Measurements from ENCODE around the gene SPNS2. TPM values are rescaled to one million over a fixed set of nuclear protein-coding genes. Genes with fewer than 3 reads are reported as not detected.

Gene SPNS2
- total RNA-seq, 1 experiment from 2014 or later: 1.6 TPM

DNA sequence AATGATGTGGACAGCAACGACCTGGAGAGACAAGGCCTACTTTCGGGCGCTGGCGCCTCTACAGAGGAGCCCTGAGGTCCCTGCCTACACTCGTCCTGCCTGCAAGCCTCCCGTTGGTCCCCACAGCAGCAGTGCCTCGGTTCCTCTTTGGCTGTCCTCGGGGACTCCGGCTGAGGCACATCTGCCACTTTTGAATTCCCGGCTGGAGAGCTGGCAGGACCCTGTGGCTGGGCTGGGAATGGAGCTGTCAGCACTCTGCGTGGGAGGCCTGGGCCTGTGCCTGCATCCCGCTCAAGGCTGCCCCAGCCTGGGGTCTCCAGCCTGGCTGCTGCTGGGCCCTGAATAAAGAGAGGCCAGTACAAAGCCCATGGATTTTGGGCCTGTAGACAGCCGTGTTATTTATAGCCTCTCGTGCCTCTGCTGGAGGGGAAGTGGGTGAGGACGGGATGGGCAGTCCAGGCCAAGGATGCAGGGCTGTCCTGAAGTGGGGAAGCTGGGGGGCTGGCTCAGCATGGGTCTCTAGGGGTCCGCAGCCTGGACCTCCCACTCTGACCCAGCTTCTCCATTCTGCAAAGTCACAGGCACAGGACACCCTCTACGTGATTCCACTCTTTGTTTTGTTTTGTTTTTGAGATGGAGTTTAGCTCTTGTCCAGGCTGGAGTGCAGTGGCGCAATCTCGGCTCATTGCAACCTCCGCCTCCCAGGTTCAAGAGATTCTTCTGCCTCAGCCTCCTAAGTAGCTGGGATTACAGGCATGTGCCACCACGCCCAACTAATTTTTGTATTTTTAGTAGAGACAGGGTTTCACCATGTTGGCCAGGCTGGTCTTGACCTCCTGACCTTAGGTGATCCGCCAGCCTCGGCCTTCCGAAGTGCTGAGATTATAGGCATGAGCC, 10.6 kb upstream of the SPNS2 start (continued):
- TF ChIP-seq, protein P1, sequence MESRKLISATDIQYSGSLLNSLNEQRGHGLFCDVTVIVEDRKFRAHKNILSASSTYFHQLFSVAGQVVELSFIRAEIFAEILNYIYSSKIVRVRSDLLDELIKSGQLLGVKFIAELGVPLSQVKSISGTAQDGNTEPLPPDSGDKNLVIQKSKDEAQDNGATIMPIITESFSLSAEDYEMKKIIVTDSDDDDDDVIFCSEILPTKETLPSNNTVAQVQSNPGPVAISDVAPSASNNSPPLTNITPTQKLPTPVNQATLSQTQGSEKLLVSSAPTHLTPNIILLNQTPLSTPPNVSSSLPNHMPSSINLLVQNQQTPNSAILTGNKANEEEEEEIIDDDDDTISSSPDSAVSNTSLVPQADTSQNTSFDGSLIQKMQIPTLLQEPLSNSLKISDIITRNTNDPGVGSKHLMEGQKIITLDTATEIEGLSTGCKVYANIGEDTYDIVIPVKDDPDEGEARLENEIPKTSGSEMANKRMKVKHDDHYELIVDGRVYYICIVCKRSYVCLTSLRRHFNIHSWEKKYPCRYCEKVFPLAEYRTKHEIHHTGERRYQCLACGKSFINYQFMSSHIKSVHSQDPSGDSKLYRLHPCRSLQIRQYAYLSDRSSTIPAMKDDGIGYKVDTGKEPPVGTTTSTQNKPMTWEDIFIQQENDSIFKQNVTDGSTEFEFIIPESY (IDR thresholded peaks at IDR 0.05; ENCODE audit: extremely low read depth, insufficient replicate concordance, low read length): no peak

DNA sequence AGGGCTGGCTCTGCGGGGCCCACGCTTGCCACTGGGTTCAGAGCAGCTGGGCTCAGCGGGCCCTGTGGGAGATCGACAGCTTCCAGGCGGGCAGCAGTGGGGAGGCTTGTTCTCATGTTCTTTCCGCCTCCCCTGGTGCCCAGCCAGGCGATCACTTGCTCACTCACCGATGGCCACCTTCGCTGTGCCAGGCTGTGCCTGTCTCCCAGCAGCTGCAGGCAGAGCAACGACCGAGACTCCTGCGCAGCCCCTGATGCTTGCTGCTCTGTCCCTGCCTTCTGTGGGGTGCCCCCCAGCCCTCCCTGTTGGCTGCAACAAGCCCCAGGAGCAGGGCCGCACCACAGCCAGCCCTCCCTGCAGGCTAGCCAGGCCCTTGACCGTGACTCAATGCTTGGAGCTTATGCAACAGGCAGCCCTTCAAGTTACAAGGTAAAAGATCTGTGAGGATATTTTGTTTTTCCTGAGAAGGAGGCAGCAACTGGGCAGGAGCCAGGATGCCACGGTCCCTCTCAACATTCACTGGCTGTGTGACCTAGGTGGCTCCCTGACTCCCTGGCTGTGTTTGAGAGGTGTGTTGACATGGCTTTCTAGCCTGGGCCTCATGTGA, 9.6 kb upstream of the SPNS2 start:
- Histone ChIP-seq H3K4me2 (ENCODE audit: low read length) (no peak overlapping the region), H3K79me2 (ENCODE audit: insufficient read depth, low read length) (no peaks in the 10 kb centered on the region), H3K9ac (ENCODE audit: low read length) (no peak overlapping the region), H3K27me3 (ENCODE audit: insufficient read depth, low read length) (no peaks in the 10 kb centered on the region), H3K9me3 (ENCODE audit: control insufficient read depth in 1 of 2, insufficient read depth in 1 of 2, low read depth in 1 of 2, low read length in 2 of 2) (no peaks in the 10 kb centered on the region), H4K20me1 (ENCODE audit: insufficient read depth) (no peaks in the 10 kb centered on the region), H3K4me3 (replicated peaks in 1 of 2; ENCODE audit: low read depth in 1 of 2, low read length in 2 of 2) (no peak overlapping the region), H2AFZ (ENCODE audit: low read depth, low read length, poor library complexity, severe bottlenecking) (no peak overlapping the region), H3K36me3 (ENCODE audit: control insufficient read depth in 1 of 2, insufficient read depth in 2 of 2, low read length in 2 of 2) (no peaks in the 10 kb centered on the region), H3K27ac (ENCODE audit: low read depth, low read length) (no peak overlapping the region), H3K4me1 (ENCODE audit: control insufficient read depth in 1 of 2, insufficient read depth in 2 of 2, low read length in 2 of 2) (peaks cover under 1 to 20% of the 10 kb centered on the region in 2 experiments), H3K9me2 (ENCODE audit: insufficient read depth) (no peaks in the 10 kb centered on the region)
- intact Hi-C loops (cut with micrococcal nuclease): no loop called here
- no TSS peak for BruUV-seq (replicated peaks)
- no peak for ATAC-seq
- ChIA-PET RAD21 (ENCODE audit: low non-redundant PET in 1 of 2, low total read pairs in 2 of 2, uncharacterized antibody in 2 of 2, unreplicated experiment in 2 of 2) (no interaction called here), POLR2A (no interaction called here), CTCF (no interaction called here)
- DNase-seq (ENCODE audit: low read depth, low spot score): no peak
- TF ChIP-seq JUND (IDR thresholded peaks at IDR 0.05): no peak
- TF ChIP-seq, protein P2, sequence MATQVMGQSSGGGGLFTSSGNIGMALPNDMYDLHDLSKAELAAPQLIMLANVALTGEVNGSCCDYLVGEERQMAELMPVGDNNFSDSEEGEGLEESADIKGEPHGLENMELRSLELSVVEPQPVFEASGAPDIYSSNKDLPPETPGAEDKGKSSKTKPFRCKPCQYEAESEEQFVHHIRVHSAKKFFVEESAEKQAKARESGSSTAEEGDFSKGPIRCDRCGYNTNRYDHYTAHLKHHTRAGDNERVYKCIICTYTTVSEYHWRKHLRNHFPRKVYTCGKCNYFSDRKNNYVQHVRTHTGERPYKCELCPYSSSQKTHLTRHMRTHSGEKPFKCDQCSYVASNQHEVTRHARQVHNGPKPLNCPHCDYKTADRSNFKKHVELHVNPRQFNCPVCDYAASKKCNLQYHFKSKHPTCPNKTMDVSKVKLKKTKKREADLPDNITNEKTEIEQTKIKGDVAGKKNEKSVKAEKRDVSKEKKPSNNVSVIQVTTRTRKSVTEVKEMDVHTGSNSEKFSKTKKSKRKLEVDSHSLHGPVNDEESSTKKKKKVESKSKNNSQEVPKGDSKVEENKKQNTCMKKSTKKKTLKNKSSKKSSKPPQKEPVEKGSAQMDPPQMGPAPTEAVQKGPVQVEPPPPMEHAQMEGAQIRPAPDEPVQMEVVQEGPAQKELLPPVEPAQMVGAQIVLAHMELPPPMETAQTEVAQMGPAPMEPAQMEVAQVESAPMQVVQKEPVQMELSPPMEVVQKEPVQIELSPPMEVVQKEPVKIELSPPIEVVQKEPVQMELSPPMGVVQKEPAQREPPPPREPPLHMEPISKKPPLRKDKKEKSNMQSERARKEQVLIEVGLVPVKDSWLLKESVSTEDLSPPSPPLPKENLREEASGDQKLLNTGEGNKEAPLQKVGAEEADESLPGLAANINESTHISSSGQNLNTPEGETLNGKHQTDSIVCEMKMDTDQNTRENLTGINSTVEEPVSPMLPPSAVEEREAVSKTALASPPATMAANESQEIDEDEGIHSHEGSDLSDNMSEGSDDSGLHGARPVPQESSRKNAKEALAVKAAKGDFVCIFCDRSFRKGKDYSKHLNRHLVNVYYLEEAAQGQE (IDR thresholded peaks at IDR 0.05; ENCODE audit: low read depth): no peak
- TF ChIP-seq, protein P3, sequence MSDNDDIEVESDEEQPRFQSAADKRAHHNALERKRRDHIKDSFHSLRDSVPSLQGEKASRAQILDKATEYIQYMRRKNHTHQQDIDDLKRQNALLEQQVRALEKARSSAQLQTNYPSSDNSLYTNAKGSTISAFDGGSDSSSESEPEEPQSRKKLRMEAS (IDR thresholded peaks at IDR 0.05): no peak
- no peak for TF ChIP-seq YY1 (IDR thresholded peaks at IDR 0.05; ENCODE audit: extremely low read depth, insufficient replicate concordance, low read depth, low read length)

All from HCT116 (cell line).